ENCODE results near the gene ECT2L. TPM values are rescaled to one million over a fixed set of nuclear protein-coding genes. Genes with fewer than 3 reads are reported as not detected.

Gene ECT2L
- polyA plus RNA-seq, 3 donors, result not detected

DNA sequence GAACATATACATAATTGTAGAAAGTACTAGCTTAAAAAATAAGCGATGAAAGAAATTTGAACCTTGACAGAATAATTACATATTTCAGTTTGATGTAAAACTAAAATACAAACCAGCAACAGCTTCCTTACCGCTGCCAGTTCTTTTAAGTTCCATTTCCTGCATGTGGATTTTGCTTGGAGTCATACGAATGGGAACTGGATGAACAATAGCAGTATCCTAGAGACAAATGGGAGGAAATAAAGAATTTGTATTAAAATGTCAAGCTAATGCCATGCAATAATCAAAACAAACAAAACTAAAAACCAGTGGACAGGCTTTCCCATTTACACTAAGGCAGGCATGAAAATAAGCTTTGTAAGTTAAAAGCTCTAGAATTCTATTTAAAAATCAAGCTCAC is 125.0 kb downstream of the ECT2L start:
- peaks cover 44 to 53% of the 10 kb centered on the region in 2 donors for H3K36me3 Mint-ChIP-seq

DNA sequence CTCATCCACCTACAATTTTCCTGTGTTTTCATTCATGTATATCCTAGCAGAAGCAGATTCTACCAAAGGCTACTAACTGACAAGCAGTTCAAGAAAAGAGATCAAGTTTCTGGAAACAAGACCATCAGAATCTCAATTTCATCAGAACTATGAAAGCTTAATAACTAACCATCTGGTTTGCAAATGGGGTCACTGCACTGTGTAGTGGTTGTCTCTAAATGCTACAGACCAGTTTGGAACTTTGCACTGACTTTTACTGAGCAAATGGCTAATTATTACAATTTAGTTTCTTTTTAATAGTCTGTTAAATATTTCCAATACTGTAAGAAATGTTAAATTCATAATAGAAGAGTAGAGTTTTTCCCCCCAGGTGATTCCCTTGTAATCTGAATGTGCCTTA is 127.7 kb downstream of the ECT2L start:
- H3K27ac Mint-ChIP-seq, result no peak overlapping the region
- no peaks in the 10 kb centered on the region for H3K27me3 Mint-ChIP-seq (ENCODE audit: low read depth in 3 of 3)

More for the DNA sequence above, 125.0 kb downstream of the ECT2L start:
- WGBS (ENCODE audit: insufficient coverage), result no CpG with 5 or more reads among the region's 3 CpGs
- no peaks in the 10 kb centered on the region for H3K79me2 ChIP-seq (ENCODE audit: insufficient read depth, low read length)
- no peak overlapping the region for H3K27ac Mint-ChIP-seq
- H3K27ac ChIP-seq (ENCODE audit: low read depth in 1 of 2, low read length in 2 of 2), result no peak overlapping the region
- H3K9me3 ChIP-seq (replicated peaks in 1 of 2; ENCODE audit: control insufficient read depth in 1 of 2, insufficient read depth in 1 of 2, low read length in 2 of 2), result no peaks in the 10 kb centered on the region
- no peaks in the 10 kb centered on the region for H4K20me1 ChIP-seq (ENCODE audit: insufficient read depth, low read length)
- H3K9me3 Mint-ChIP-seq, result no peaks in the 10 kb centered on the region
- H3K4me3 ChIP-seq (replicated peaks in 1 of 3; ENCODE audit: low read depth in 2 of 3, low read length in 3 of 3), result no peak overlapping the region
- H3K4me3 Mint-ChIP-seq, result no peak overlapping the region
- H3K4me1 ChIP-seq (ENCODE audit: control insufficient read depth in 1 of 2, insufficient read depth in 2 of 2, low read length in 2 of 2), result no peaks in the 10 kb centered on the region
- no peaks in the 10 kb centered on the region for H3K27me3 ChIP-seq (ENCODE audit: control insufficient read depth in 2 of 2, insufficient read depth in 2 of 2, low read length in 2 of 2)
- H3K4me1 Mint-ChIP-seq, result no peaks in the 10 kb centered on the region
- DNase-seq, result no peak
- H3K4me2 ChIP-seq (replicated peaks; ENCODE audit: extremely low read depth, low read length, poor library complexity, severe bottlenecking), result no peak overlapping the region
- peaks cover 47 to 76% of the 10 kb centered on the region in 2 donors for H3K36me3 ChIP-seq (replicated peaks in 1 of 2; ENCODE audit: control insufficient read depth in 1 of 2, insufficient read depth in 2 of 2, low read length in 2 of 2)
- intact Hi-C loops (cut with micrococcal nuclease), result no loop called here
- no peak overlapping the region for H2AFZ ChIP-seq (ENCODE audit: insufficient read depth, low read depth, low read length, poor library complexity, severe bottlenecking)
- no peak overlapping the region for H3K9ac ChIP-seq (ENCODE audit: insufficient read depth, low read length, poor library complexity, severe bottlenecking)
- no peaks in the 10 kb centered on the region for H3K27me3 Mint-ChIP-seq (ENCODE audit: low read depth in 3 of 3)
- TF ChIP-seq, protein P1, sequence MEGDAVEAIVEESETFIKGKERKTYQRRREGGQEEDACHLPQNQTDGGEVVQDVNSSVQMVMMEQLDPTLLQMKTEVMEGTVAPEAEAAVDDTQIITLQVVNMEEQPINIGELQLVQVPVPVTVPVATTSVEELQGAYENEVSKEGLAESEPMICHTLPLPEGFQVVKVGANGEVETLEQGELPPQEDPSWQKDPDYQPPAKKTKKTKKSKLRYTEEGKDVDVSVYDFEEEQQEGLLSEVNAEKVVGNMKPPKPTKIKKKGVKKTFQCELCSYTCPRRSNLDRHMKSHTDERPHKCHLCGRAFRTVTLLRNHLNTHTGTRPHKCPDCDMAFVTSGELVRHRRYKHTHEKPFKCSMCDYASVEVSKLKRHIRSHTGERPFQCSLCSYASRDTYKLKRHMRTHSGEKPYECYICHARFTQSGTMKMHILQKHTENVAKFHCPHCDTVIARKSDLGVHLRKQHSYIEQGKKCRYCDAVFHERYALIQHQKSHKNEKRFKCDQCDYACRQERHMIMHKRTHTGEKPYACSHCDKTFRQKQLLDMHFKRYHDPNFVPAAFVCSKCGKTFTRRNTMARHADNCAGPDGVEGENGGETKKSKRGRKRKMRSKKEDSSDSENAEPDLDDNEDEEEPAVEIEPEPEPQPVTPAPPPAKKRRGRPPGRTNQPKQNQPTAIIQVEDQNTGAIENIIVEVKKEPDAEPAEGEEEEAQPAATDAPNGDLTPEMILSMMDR (IDR thresholded peaks at IDR 0.05), result no peak

More for the DNA sequence above, 127.7 kb downstream of the ECT2L start:
- H3K9me3 ChIP-seq (replicated peaks in 1 of 2; ENCODE audit: control insufficient read depth in 1 of 2, insufficient read depth in 1 of 2, low read length in 2 of 2), result no peaks in the 10 kb centered on the region
- no peak overlapping the region for H2AFZ ChIP-seq (ENCODE audit: insufficient read depth, low read depth, low read length, poor library complexity, severe bottlenecking)
- H3K27ac ChIP-seq (ENCODE audit: low read depth in 1 of 2, low read length in 2 of 2), result no peak overlapping the region
- H3K9ac ChIP-seq (ENCODE audit: insufficient read depth, low read length, poor library complexity, severe bottlenecking), result no peak overlapping the region
- H3K4me3 Mint-ChIP-seq, result no peak overlapping the region
- H3K4me1 Mint-ChIP-seq, result no peaks in the 10 kb centered on the region
- H3K4me2 ChIP-seq (replicated peaks; ENCODE audit: extremely low read depth, low read length, poor library complexity, severe bottlenecking), result no peak overlapping the region
- intact Hi-C loops (cut with micrococcal nuclease), result no loop called here
- peaks cover 34 to 73% of the 10 kb centered on the region in 2 donors for H3K36me3 ChIP-seq (replicated peaks in 1 of 2; ENCODE audit: control insufficient read depth in 1 of 2, insufficient read depth in 2 of 2, low read length in 2 of 2)
- TF ChIP-seq, protein P1 (IDR thresholded peaks at IDR 0.05), result no peak
- DNase-seq, result no peak
- no peak overlapping the region for H3K4me3 ChIP-seq (replicated peaks in 1 of 3; ENCODE audit: low read depth in 2 of 3, low read length in 3 of 3)
- H3K27me3 ChIP-seq (ENCODE audit: control insufficient read depth in 2 of 2, insufficient read depth in 2 of 2, low read length in 2 of 2), result no peaks in the 10 kb centered on the region
- no peaks in the 10 kb centered on the region for H3K9me3 Mint-ChIP-seq
- no peaks in the 10 kb centered on the region for H4K20me1 ChIP-seq (ENCODE audit: insufficient read depth, low read length)
- no peaks in the 10 kb centered on the region for H3K4me1 ChIP-seq (ENCODE audit: control insufficient read depth in 1 of 2, insufficient read depth in 2 of 2, low read length in 2 of 2)
- H3K36me3 Mint-ChIP-seq, result peaks cover 39 to 51% of the 10 kb centered on the region in 2 donors
- H3K79me2 ChIP-seq (ENCODE audit: insufficient read depth, low read length), result no peaks in the 10 kb centered on the region
